ENCODE measurements around the gene GATA5.
A peak's percentile ranks its signal among the peaks of the same experiment; 100 is the strongest.

Gene GATA5, protein sequence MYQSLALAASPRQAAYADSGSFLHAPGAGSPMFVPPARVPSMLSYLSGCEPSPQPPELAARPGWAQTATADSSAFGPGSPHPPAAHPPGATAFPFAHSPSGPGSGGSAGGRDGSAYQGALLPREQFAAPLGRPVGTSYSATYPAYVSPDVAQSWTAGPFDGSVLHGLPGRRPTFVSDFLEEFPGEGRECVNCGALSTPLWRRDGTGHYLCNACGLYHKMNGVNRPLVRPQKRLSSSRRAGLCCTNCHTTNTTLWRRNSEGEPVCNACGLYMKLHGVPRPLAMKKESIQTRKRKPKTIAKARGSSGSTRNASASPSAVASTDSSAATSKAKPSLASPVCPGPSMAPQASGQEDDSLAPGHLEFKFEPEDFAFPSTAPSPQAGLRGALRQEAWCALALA

DNA sequence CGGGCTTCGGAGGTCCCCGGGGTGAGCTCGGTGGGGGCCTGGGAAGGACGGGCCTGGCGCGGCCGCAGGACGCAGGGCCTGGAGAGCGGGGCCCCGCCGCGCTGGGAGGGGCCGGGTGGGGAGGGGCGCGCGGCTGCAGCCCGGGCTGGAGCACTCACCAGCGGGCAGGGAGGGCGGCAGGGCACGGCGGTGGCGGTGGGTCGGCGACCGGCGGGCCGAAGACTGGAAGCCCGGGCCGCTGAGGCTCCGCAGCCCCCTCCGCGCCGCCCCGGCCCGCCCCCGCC, at the start of gene GATA5:
Gene GATA5 (minus strand): TSS at position 224 of the 284 bp plus-strand sequence. CDS start 474 bp downstream, outside the sequence.
- no peak for DNase-seq

DNA sequence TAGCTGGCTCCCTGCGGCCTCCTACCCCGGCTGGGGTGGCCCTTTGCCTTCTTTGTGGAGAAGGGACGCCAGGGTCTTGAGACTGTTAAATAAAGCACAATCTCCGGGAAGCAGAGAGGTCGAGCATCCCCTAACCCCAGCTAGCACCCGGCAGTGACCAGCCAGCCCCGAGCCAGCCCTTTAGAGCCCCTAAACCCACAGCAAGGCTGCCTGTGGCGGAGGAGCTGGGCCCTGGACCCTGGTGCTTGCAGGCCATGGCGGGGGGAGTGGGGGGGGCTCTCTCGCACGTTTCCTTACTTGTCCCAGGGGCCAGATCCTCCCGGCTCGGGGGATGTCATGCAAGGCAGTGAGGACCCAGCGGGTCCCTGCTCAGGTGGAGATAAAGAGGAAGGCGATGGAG, 49.2 kb upstream of the GATA5 start:
- no peak for DNase-seq

DNA sequence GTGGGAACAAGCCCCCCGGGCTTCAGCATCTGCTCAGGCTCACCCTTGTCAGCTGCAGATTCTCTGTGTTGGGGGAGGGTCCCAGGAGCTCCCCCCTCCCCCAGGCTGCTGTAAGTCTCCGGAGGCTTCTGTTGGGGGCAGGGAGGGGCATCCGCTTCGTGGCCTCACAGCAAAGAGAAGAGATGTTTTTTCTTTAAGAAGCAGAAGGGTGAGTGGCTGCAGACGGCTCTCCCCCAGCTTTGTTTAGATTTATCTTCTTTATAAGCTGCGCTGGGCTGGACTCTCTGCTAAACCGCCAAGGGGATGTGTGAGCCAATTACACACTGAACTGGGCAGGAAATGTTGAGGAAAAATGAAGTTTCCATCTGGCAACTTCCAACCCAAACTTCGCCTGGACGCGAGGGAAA, 48.7 kb upstream of the GATA5 start:
- no peak for DNase-seq

DNA sequence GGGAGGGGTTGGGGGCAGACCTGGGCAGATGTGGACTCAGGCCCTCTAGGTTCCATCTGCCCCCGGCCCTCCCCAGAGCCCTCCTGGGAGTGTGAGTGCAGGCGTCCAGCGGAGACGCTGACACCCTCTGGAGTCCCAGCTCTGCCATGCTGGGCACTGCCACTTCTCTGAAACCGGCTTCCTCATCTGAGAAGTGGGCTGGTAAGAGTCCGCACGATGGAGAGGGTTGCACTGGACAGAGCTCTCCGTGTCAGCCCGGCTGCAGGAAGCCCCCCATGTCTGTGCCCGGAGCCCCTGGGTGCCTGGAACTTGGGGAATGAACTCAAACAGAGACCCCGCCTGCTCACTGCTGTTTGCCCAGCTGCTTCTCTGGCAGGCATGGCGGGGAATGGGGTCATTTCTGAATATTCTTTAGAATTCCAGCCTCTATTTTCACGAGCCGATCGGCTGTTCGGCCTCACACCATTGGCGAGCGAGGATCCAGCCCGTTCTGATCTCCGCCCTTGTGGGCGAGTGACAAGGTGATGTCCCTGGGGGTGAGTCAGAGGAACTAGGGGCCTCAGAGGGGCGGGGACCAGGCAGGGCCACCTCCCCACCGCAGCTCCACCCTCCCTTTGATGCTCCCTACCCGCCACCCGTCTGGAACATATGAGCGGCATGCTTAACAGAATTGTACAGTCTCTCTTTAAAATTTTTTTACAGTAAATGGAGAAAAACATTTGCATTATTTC, 47.8 kb upstream of the GATA5 start:
- peak; percentile 52 to 61 for DNase-seq

DNA sequence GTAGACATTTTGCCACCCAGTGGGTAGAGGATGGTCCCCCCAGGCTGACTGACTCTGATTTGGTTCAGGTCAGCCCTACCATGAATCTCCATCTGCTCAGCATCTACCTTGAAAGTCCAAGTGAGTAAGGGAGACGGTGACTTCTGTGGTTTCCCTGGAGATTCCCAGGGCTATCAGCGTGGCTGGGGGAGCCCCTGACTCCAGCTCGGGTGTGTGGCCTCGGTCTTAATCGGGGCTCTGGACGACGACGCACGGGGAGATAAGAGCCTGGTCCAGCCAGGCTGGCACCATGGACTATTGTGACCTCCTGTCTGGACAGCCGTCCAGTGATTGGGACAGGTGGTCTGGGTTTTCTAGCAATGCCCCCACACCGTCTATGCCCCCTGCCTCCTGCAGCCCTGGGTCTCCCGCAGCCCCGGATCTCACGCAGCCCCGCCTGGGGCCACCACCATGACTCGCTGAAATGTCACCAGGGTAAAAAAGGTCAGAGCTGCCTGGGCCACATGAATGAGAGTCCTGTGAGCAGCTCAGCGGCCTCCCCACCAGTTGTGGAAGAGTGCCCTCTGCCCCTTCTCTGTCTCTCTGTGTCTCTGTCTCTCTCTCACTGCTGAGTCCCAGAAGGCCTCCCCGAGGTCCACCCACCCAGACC, 47.1 kb upstream of the GATA5 start:
- DNase-seq, result no peak

DNA sequence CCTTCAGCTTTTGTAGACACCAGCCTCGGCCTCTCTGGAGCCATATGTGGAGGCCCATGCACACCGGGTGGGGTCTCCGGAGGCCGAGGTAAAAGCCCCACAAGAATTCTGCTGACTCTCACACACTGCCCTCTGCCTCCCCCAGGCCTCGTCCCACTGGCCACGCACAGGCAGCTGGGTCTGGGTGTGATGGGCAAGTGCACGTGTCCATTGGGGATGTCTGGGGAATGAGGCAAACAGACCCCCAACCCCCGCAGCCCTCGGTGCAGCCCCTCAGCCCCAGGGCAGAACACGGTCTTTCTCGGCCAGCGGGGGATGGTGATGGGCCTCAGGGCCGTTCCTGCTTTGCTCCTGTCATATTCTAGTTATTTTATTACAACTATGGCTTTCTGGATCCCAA, 44.0 kb upstream of the GATA5 start:
- DNase-seq, result no peak

DNA sequence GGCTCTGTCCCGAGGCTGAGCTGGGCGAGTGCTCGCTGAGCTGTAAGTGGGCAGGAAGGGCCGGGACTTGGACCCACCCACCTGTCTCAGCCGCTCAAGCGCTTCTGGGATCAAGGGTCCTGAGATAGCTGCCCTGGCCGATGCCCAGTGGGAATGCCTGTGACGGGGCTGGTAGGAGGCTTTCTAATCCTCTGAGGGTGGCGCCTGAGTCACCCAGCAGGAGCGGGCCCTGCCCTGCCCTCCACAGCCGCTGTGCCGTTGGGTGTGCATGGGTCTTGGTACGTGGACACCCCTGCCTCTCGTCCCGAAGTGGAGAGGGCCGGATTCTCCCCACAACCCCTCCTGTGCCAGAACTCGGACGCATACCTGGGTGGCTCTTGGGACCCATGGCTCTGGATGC, 43.1 kb upstream of the GATA5 start:
- no peak for DNase-seq

DNA sequence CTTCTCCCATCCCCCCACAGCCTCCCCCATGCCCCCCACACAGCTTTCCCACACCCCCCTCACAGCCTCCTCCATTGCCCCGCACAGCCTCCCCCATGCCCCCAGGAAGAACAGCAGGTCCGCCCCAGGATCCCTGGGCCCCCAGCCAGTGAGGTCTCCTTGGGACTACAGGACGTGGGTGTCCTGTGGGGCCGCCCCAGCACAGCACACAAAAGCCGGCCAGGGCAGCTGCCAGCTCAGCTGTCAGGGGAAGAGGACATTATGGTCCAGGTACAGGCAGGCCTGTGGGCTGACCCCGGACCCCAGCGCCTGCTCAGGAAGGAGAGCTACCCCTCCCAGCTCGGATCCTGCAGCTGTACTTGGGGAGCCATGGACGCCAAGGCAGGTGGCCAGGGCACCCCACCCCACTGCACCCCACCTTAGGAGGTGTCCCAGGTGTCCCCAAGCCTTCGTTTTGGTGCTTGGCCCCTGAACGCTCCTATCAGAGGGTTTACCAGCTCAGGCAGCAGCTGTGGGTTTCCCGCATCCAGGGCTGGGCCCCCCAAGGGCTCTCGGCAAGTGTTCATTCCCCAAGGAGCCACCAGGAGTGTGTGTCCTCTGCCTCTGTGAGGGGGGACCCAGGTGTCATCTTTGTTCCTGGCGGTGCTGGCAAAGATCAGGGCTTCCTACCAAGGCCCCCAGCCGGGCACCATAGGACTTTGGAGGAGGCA, 42.3 kb upstream of the GATA5 start:
- DNase-seq, result no peak

DNA sequence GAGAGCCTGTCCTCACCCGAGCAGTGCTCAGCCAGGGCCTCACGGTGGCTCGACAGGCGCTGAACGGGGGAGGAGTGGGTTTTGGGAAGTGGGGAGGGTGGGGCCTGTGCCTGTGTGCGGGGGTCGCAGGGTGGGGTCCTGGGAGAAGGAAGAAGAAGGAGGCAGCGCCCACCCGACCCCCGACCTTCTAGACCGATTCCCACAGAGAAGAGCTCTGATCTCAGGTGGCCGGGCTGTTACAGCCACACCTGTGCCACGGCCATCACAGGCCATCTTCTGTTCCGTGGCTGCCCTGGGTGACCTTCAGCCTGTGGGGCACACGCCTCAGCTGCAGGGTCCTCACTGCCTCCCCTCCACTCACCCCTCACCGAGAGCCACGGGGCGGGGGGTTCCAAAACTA, 41.4 kb upstream of the GATA5 start:
- DNase-seq, result no peak

DNA sequence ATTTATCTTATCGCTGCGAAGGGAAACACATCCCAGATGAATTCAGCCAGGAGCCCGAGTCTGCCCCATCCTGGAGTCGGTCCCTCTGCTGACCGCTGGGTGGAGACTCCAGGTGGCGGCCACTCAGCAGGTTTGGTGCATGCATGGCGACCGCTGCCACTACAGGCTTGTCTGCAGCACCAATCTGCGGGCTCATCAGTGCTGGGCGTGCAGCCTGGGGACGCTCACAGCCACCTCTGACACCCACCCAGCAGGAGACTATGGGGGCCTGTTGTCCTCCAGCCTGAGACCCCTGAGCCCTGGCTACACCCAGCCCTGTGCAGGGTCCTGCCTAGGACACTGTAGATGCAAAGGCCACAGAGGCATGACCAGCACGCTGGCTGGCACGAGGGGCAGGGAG, 40.5 kb upstream of the GATA5 start:
- DNase-seq, result no peak

DNA sequence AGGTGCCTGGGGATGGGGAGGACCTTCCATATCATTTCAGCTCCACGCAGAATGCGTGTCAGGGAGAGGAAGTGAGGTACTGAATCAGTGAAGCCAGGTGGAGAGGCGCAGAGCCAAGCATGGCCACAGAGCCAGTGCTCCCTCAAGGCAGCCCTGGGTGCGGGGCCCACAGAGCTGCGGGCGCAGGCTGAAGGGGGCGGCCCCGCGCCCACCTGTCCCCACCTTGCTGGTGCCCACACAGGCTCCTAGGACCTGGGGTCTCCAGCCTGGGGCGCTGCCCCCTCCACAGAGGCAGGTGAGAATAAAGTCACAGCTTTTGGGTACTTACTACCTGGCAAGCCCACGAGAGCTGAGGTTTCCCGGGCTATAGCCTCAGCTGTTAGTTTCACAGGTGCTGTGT, 40.0 kb upstream of the GATA5 start:
- DNase-seq, result no peak

DNA sequence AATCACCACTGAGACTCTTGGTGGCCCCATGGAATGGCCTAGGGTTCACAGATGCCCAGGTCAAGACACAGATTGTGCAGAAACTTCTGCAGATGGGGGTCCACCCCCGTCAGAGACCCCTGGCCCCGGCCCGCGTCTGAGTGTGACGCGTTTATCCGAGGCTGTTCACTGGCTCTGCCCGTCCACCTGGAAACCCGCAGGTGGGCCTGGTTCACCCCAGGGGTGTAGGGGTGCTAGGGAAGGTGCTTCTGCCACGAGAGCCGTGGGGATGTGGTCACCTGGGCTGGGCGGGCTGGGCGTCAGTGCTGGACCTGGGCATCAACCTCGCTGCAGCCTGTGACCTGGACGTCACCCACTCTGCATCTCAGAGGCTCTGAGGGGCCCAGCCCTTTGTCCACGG, 39.5 kb upstream of the GATA5 start:
- DNase-seq, result no peak

DNA sequence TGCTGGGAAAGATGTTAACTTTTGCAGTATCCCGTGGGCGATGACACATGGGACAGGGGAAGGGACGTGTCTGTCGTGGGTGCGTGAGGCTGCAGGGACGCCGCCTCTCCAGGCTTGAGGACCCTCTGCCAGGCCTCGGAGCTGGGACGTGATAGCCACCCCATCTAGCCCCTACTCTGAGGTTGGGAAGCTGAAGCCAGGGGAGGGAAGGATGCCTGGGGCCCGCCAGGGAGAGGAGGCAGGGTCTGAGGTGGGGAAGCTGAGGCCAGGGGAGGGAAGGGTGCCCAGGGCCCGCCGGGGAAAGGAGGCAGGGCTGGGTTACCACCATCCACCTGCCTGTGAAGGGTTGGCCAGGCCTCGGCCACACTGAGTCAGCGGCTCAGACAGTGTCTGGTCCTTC, 38.2 kb upstream of the GATA5 start:
- DNase-seq, result no peak

DNA sequence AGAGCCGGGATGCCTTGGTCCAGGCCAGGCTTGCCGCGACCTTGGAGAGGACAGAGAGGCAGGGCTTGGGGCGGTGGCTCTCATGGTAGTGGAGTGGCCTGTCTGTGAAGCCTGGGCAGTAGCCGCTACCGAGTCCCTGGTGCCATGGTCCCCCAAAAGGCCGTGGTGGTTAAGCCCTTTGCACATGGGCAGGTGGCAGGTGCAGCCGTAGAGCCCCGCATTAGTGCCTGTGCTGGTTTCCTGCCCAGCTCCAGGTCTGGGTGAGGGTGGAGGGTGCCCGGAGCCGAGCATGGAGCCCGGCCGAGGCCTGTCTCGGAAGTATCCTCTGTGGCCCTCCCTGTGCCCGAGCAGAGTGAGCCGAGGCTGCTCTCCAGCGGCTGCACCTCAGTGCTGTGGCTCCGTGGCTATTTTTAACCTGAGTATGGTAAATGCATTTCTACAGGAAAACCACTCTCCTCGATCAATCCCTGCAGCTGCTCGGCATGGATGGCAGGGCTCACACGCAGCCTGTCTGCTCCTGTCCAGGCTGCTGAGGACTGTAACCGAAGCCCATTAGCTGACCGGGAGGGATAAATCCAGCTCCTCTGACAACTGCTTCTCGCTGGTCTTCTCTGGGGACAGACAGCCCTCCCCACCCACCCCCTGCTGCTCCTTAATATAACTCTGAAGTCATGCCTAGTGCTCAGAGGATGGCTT, 36.3 kb upstream of the GATA5 start:
- DNase-seq, result no peak

DNA sequence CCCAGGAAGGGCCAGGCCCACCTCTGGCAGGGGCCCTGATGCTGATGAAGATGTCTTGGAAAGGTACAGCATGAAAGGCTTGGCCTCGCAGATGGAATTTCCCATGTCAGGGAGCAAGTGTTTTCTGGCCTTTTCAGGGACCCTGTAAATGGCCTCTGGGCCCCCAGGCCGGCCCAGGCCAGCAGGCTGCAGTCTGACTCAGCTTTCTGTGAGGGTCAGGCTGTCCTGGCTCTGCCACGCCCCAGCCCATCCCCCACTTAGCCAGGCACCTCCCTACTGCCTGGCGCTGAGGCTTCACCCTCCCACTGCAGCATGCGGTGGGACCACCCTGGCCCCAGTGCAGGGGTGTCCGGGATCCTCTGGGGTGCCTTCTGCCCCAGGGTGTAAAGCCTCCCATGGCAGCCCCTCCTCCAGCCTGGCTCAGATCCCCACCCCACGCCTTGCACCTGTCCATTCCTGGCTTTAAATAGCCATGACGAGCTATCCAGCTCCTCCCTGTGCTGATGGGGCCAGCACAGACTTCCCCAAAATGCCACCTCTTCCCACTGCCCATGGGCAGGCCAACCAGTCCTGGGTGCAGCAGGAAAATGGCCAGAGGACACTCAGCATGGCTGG, 35.6 kb upstream of the GATA5 start:
- DNase-seq, result no peak

DNA sequence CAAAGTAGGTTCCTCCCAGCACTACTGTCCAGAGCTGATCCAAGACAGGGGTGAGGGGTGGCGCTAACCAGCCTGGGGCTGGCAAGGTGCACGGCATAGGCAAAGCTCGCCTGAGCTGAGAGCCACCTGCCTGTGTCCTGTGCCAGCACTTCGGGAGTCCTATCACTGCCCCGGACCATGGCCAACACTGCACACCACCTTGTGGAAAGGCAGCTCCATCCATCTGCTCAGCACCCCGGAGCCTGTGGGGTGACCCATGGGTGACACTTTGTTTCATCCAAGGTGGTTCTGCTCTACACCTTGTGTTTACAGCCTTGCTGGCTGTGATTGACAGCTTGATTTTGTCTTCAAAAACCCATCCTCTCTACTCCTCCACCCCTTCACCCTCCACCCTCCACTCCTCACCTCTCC, 32.9 kb upstream of the GATA5 start:
- no peak for DNase-seq

DNA sequence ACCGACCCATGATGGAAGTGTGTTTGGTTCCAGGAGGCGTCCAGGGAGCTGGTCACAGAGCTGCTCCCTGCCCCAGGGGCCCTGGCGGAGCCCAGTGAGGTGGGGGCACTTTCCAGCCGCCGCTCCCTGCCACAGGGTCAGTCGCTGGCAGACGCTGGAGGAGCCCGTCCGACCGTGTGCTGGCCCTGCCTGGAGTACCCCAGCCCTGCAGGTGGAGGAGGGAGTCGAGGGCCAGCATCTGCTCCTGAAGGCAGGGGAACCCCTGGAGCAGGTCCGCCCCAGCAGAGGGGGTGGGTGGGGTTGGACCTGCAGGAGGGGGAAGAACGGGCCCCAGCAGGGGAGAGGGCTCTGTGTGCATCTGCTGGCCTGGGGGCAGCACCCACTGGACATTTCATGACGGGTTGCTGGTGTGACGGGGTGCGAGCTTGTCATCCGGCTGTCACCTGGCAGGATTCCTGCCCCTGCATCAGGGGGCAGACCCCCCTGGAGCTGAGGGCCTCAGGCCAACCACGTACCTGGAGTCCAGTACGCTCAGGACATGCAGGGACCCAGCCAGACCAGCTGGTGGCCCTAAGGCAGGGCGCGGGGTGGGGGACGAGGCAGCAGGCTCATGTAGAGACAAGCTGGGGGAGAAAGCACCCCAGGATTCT, 32.3 kb upstream of the GATA5 start:
- DNase-seq, result no peak

DNA sequence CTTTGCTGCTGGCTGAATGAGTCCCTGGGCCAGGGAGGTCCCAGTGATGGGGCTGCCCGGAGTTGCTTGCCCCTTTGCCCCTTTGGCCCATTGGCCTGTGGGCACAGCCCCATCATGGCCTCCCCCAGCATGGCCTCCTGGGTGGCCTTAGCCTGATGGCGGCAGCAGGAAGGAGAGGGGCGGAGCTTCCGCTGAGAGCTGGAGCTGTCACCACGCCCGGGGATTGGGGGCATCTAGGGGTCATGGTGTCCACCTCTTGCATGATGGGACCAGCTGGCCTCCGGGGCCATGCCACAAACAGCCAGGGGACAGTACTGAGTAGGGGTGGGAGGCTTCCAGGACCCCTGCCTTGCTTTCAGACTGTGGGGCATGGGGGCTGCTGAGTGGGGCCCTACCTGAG, 31.5 kb upstream of the GATA5 start:
- DNase-seq, result no peak

DNA sequence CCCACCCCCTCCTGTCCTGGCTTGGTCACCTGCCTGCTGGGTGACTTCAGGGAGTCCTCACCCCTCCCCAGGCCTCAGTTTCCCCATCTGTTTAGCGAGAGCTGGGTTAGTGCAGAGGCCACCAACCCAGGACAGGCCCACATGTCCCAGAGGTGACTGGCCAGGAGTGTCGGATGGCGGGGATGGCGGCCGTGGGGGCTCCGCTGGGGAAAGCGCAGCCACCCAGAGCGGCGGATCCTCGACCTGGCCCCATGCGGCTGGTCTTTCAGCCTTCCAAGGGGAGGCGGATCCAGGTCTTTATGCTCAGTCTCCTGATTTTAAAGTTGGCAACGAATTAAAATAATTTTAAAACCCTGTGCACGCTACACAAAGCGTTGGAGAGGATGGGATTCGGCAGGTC, 31.0 kb upstream of the GATA5 start:
- no peak for DNase-seq

DNA sequence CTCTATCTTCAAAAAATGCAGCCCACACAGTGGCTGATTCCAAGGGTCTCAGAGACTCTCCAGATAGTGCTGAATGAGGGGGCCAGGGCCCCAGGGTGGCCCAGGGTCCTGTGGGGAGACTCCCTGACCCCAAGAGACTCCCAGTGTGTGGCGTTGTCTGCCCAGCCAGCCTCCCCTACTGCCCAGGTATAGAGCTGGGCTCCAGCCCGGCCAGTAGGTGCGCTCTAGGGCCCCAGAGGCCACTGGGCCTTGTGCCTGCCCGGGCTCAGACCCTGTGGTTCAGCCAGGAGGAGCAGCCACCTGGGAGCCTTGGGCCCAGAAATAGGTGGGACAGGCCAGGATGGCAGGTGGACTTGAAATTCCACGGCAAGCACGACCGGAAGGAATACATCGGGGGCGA, 30.3 kb upstream of the GATA5 start:
- no peak for DNase-seq

DNA sequence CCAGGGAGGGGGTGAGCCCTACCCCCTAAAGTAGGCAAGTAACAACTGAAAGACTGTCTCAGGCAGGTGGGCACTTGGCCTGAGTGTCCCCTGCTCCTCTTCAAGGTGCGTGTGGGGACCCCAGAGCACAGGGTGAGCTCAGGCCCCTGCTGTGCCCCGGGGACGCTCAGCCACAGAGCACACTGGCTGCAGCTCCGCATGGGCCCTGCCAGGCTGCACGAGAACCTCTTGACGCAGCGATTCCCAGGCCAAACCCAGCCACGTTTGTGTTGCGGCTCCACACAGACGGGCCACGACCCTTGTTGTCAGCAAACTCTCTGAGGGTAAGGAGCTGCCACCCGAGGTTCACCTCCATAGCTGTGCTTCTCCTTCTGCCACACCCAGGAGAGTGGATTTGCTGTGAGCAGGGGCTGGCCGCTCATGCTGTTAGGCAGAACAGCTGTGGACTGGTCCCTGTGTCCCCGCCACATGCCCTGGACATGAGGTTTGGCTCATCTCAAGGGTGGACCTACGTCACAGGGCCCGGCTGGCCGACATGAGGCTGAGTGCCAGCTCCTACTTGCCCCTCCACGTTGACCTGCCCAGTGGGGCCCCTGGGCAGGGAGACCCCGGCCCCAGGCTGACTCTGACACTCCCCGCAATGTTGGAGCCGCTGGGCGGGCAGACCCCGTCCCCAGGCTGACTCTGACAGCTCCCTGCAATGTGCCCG, 29.7 kb upstream of the GATA5 start:
- no peak for DNase-seq

Data from activated CD4-positive, alpha-beta T cell treated with anti-CD3 and anti-CD28 coated beads, Interleukin-2, amount 50 U/mL, for 4 hours (primary cell).